Non-pigmented ciliary epithelial cell (primary cell): ENCODE measurements around the gene ABCC3.

Experiments
- DNase-seq: peaks from one replicate; pipeline ENCODE4 v3.0.0-alpha.2; 2010; ENCODE audit warnings: low read depth

The ABCC3 gene

DNA sequence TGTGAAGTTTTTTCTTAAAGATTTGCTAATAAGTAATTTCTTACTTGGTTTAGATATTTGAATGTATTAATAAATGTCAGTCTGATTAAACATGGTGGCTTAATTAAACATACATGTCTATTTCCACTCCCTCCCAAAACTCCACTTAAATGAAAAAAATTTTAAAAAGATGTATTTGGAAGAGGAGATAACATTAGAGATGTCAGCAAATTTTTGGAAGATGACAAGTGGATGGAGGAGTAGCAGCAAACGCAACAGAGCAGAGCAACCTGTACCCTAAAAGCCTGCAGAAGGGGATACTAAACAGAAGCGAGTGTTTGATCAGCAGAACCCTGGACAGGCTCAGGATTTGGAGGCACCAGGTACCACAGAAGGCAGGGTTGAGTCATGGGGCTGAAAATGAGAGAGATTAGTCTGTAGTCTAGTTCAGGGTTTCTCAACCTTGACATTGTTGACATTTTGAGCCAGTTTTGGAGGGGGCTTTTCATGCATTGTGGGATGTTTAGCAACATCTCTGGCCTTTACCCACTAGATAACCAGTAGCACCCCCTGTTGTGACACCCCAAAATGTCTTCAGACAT is 102.5 kb downstream of the ABCC3 start:
- no peak for DNase-seq

DNA sequence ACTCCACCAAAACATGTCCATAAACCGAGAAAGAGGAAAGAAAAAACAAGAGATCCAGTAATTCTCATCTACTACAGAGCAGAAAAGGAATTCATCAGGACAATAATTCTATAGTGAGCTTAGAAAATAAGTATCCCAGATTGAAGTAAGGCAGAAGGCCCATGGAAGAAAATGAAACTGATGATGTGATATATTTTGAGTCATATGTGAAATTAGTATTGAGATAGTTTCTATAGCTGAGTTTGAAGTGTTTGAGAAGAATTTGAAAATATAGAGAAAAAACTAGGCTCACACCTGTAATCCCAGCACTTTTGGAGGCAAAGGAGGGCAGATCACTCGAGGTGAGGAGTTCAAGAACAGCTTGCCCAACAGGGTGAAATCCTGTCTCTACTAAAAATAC is 104.4 kb downstream of the ABCC3 start:
- no peak for DNase-seq
